Adrenal gland (tissue), 5 donors: ENCODE data around the gene RPS6KA5.

Source experiments
- CTCF ChIP-seq, 6 experiments: fragments of 450-650 bp in 4 of 6; fragments of 200-600 bp in 2 of 6; sonication (generic) in 1 of 6; IDR thresholded peaks; 1 replicate in 5 of 6; 2 replicates in 1 of 6; pipeline versions ENCODE4 v1.5.1 to v1.8.0; 2016 to 2021; ENCODE audit warnings: antibody characterized with exemption in 6 of 6, mild to moderate bottlenecking in 2 of 6, moderate library complexity in 1 of 6
- POLR2A ChIP-seq, 2 donors: fragments of 450-650 bp; IDR thresholded peaks; one replicate each; pipeline ENCODE4 v1.6.1; 2017; ENCODE audit warnings: antibody characterized with exemption in 2 of 2, mild to moderate bottlenecking in 2 of 2, moderate library complexity in 1 of 2
- donor health status: DM: no; HTN: no; CAD: no.

- TF ChIP-seq CTCF (IDR thresholded peaks at IDR 0.05) (no peak), POLR2A (IDR thresholded peaks at IDR 0.05) (no peak)
These were observed 13.9 kb downstream of the RPS6KA5 start for GRCh38 chr14:91046488-91047072.
